A673 (cell line): ENCODE results near the gene CRB2.

Experiments used
- CTCF ChIP-seq: fragments of 300-800, 200-600 bp; sonication (generic); conservative IDR thresholded peaks from 2 replicates; pipeline ENCODE4 v1.5.1; 2017; ENCODE audit warnings: low read depth, mild to moderate bottlenecking, antibody characterized with exemption, low read length, moderate library complexity, mixed read lengths
- EZH2 ChIP-seq: fragments of 200-600 bp; sonication (generic); IDR thresholded peaks from 2 replicates; pipeline ENCODE4 v1.6.1; 2017; ENCODE audit warnings: borderline replicate concordance, low read depth, mild to moderate bottlenecking, mixed read lengths, antibody characterized with exemption, low read length; ENCODE audit not compliant: poor library complexity, severe bottlenecking

DNA sequence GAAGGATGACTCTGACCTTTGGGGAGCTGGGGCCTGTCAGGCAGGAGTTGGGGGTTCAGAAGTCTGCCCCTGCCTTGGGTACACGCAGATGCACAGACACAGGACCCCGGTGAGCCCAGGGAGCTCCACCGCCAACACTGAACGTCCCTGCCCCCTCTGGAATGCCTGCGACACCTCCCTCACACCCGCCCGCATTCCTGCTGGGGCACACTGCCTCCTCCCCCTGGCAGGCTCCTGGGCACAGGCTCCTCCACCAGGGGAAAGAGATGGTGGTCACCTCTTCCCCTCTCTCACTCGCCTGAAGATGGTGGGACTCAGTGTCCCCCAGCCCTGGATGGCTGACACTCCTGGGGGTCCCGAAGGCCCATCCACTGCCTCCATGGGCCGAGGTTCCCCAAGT is 12.0 kb downstream of the CRB2 start:
- TF ChIP-seq CTCF, result no peak
- no peak for TF ChIP-seq EZH2
